ENCODE measurements around the gene TNFAIP6.
"Not testable (repeated sequence)": the region's sequence is repeated elsewhere in the genome, so short reads cannot be mapped to it uniquely, and the experiment has no call there.

TNFAIP6 gene

DNA sequence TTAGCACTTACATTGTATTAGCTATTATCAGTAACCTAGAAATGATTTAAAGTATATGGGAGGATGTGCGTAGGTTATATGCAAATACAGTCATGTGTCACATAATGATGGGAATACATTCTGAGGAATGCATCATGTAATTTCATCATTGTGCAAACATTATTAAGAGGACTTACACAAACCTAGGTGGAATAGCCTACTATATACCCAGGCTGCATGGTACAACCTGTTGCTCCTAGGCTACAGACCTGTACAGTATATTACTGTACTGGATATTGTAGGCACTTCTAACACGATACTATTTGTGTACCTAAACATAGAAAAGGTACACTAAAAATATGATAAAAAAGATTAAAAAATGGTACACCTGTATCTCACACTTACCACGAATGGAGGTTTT lies 60.3 kb downstream of the TNFAIP6 start:
- TF ChIP-seq, protein P1, sequence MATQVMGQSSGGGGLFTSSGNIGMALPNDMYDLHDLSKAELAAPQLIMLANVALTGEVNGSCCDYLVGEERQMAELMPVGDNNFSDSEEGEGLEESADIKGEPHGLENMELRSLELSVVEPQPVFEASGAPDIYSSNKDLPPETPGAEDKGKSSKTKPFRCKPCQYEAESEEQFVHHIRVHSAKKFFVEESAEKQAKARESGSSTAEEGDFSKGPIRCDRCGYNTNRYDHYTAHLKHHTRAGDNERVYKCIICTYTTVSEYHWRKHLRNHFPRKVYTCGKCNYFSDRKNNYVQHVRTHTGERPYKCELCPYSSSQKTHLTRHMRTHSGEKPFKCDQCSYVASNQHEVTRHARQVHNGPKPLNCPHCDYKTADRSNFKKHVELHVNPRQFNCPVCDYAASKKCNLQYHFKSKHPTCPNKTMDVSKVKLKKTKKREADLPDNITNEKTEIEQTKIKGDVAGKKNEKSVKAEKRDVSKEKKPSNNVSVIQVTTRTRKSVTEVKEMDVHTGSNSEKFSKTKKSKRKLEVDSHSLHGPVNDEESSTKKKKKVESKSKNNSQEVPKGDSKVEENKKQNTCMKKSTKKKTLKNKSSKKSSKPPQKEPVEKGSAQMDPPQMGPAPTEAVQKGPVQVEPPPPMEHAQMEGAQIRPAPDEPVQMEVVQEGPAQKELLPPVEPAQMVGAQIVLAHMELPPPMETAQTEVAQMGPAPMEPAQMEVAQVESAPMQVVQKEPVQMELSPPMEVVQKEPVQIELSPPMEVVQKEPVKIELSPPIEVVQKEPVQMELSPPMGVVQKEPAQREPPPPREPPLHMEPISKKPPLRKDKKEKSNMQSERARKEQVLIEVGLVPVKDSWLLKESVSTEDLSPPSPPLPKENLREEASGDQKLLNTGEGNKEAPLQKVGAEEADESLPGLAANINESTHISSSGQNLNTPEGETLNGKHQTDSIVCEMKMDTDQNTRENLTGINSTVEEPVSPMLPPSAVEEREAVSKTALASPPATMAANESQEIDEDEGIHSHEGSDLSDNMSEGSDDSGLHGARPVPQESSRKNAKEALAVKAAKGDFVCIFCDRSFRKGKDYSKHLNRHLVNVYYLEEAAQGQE (IDR thresholded peaks at IDR 0.05; ENCODE audit: insufficient replicate concordance, low read depth) = no peak
- TF ChIP-seq GABPA (IDR thresholded peaks at IDR 0.05; ENCODE audit: low read depth) (no peak), SPI1 (IDR thresholded peaks at IDR 0.05; ENCODE audit: borderline replicate concordance, low read depth) (no peak), POLR2AphosphoS5 (IDR thresholded peaks at IDR 0.05; ENCODE audit: low read depth) (no peak)
- TF ChIP-seq, protein P2, sequence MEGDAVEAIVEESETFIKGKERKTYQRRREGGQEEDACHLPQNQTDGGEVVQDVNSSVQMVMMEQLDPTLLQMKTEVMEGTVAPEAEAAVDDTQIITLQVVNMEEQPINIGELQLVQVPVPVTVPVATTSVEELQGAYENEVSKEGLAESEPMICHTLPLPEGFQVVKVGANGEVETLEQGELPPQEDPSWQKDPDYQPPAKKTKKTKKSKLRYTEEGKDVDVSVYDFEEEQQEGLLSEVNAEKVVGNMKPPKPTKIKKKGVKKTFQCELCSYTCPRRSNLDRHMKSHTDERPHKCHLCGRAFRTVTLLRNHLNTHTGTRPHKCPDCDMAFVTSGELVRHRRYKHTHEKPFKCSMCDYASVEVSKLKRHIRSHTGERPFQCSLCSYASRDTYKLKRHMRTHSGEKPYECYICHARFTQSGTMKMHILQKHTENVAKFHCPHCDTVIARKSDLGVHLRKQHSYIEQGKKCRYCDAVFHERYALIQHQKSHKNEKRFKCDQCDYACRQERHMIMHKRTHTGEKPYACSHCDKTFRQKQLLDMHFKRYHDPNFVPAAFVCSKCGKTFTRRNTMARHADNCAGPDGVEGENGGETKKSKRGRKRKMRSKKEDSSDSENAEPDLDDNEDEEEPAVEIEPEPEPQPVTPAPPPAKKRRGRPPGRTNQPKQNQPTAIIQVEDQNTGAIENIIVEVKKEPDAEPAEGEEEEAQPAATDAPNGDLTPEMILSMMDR (IDR thresholded peaks at IDR 0.05; ENCODE audit: insufficient read depth, low read length) = no peak
- H3K27ac ChIP-seq (replicated peaks) = no peak overlapping the region
- no peak overlapping the region for H3K4me3 ChIP-seq (replicated peaks; ENCODE audit: insufficient read depth, low read length)
- no peak for DNase-seq (ENCODE audit: low read depth in 1 of 2, low spot score in 1 of 2)
- H3K27me3 ChIP-seq (ENCODE audit: insufficient read depth, poor library complexity, severe bottlenecking) = no peaks in the 10 kb centered on the region

DNA sequence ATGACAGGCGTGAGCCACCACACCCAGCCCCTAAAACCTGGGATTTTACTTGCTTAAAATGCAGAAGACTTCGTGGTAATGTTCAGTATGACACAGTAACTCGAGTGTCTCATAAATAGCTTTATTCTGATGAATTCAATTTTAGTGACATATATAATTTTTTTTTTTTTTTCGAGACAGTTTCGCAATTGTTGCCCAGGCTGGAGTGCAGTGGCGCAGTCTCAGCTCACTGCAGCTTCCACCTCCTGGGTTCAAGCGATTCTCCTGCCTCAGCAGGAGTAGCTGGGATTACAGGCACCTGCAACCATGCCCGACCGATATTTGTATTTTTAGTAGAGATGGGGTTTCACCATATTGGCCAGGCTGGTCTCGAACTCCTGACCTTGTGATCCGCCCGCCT lies 64.3 kb downstream of the TNFAIP6 start:
- H3K4me3 ChIP-seq (replicated peaks; ENCODE audit: insufficient read depth, low read length); H3K27me3 ChIP-seq (ENCODE audit: insufficient read depth, poor library complexity, severe bottlenecking); DNase-seq (ENCODE audit: low read depth in 1 of 2, low spot score in 1 of 2); H3K27ac ChIP-seq (replicated peaks): not testable (repeated sequence)

DNA sequence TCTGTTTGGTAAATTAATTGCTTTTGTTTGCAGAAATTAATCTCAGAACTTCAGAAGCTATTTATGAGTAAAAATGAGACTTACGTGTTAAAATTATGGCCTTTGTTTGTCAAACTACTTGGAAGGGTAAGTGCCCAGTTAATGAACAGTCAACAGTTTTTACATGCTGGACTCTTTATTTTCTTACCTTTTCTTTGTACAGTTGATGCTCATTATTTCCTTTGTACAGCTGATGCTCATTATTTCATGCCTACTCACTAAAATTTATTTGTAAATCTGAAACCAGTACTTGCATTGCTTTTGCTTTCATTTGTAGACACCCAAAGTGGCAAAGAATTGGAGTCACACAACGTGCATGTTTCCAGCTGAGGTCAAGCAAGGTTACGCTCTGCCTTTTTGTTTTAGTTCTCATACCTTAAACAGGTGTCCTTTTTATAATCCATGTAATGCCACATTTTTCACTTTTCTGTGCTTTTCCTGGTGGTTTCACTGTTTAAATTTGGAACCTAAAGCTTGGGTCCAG lies 65.6 kb downstream of the TNFAIP6 start:
- no peak for DNase-seq (ENCODE audit: low read depth in 1 of 2, low spot score in 1 of 2)
- Histone ChIP-seq H3K27ac (replicated peaks) (no peak overlapping the region), H3K27me3 (ENCODE audit: insufficient read depth, poor library complexity, severe bottlenecking) (no peaks in the 10 kb centered on the region), H3K4me3 (replicated peaks; ENCODE audit: insufficient read depth, low read length) (no peak overlapping the region)
- no peak for TF ChIP-seq SPI1 (IDR thresholded peaks at IDR 0.05; ENCODE audit: borderline replicate concordance, low read depth)
- TF ChIP-seq POLR2AphosphoS5 (IDR thresholded peaks at IDR 0.05; ENCODE audit: low read depth) = no peak
- TF ChIP-seq GABPA (IDR thresholded peaks at IDR 0.05; ENCODE audit: low read depth) = no peak
- TF ChIP-seq, protein P1 (IDR thresholded peaks at IDR 0.05; ENCODE audit: insufficient replicate concordance, low read depth) = no peak
- TF ChIP-seq, protein P2 (IDR thresholded peaks at IDR 0.05; ENCODE audit: insufficient read depth, low read length) = no peak

DNA sequence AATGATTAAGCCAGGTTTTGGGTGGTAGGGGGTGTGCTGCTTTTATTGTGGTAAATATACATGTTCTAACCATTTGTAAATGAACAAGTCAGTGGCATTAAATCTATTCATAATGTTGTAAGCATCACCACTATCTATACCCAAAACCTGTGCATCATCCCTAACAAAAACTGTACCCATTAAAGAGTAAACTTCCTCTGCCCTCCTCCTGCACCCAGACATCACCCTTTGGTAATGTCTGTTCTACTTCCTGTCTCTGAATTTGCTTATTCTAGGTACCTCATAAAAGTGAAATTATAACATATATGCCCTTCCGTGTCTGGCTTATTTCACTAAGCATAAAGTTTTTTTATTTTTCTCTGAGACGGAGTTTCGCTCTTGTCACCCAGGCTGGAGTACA lies 66.4 kb downstream of the TNFAIP6 start:
- H3K27me3 ChIP-seq (ENCODE audit: insufficient read depth, poor library complexity, severe bottlenecking) = no peaks in the 10 kb centered on the region
- no peak for TF ChIP-seq SPI1 (IDR thresholded peaks at IDR 0.05; ENCODE audit: borderline replicate concordance, low read depth)
- TF ChIP-seq, protein P1 (IDR thresholded peaks at IDR 0.05; ENCODE audit: insufficient replicate concordance, low read depth) = no peak
- TF ChIP-seq GABPA (IDR thresholded peaks at IDR 0.05; ENCODE audit: low read depth) = no peak
- TF ChIP-seq POLR2AphosphoS5 (IDR thresholded peaks at IDR 0.05; ENCODE audit: low read depth) = no peak
- TF ChIP-seq, protein P2 (IDR thresholded peaks at IDR 0.05; ENCODE audit: insufficient read depth, low read length) = no peak
- H3K27ac ChIP-seq (replicated peaks) = no peak overlapping the region
- no peak overlapping the region for H3K4me3 ChIP-seq (replicated peaks; ENCODE audit: insufficient read depth, low read length)
- no peak for DNase-seq (ENCODE audit: low read depth in 1 of 2, low spot score in 1 of 2)
